Neural progenitor cell (in vitro differentiated cells): ENCODE measurements around the gene RAVER2.

Experiments
- CTCF ChIP-seq: fragments of 200-600 bp; sonication (generic); IDR thresholded peaks from 2 replicates; pipeline ENCODE4 v1.5.1; 2017; ENCODE audit warnings: antibody characterized with exemption, mild to moderate bottlenecking
- EZH2 ChIP-seq: fragments of 200-600 bp; sonication (generic); IDR thresholded peaks from 2 replicates; pipeline ENCODE4 v1.6.1; 2017; ENCODE audit warnings: antibody characterized with exemption, mild to moderate bottlenecking, moderate library complexity
- EZH2phosphoT487 ChIP-seq: fragments of 200-600 bp; sonication (generic); IDR thresholded peaks from 2 replicates; pipeline ENCODE4 v1.6.1; 2017; ENCODE audit warnings: antibody characterized with exemption

DNA sequence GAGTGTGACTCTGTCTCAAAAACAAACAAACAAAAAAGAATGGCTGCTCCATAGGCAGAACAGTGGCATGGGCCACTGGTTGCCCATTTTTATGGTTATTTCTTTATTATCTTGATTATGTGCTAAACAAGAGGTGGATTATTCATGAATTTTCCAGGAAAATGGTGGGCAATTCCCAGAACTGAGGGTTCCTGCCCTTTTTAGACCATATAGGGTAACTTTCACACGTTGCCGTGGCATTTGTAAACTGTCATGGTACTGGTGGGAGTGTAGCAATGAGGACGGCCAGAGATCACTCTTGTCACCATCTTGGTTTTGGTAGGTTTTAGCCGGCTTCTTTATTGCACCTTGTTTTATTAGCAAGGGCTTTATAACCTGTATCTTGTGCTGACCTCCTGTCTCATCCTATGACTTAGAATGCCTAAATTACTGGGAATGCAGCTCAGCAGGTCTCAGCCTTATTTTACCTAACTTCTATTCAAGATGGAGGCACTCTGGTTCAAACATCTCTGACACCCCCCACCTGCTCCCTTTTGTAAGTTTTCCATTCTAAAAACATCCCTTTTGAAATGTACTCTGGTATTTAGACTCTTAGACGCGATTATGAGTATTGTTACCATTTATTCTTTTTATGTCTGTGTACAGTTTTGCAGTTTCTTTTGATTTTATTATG is 57.1 kb downstream of the RAVER2 start:
- no peak for TF ChIP-seq EZH2phosphoT487
- TF ChIP-seq CTCF = no peak
- no peak for TF ChIP-seq EZH2
